Suprapubic skin (tissue), 3 donors: ENCODE data around the gene ECE2.

Source experiments
- POLR2A ChIP-seq, 2 donors: fragments of 450-650 bp; IDR thresholded peaks; one replicate each; pipeline ENCODE4 v1.6.1; 2017; ENCODE audit warnings: antibody characterized with exemption in 2 of 2, mild to moderate bottlenecking in 2 of 2, moderate library complexity in 2 of 2
- TF ChIP-seq, protein P1 (sequence below), 2 donors: fragments of 200-600 bp in 1 of 2; fragments of 450-650 bp in 1 of 2; sonication (generic) in 1 of 2; IDR thresholded peaks; one replicate each; pipeline ENCODE4 v1.5.1; 2016 to 2019; ENCODE audit warnings: antibody characterized with exemption in 2 of 2, mild to moderate bottlenecking in 1 of 2, moderate library complexity in 1 of 2

DNA sequence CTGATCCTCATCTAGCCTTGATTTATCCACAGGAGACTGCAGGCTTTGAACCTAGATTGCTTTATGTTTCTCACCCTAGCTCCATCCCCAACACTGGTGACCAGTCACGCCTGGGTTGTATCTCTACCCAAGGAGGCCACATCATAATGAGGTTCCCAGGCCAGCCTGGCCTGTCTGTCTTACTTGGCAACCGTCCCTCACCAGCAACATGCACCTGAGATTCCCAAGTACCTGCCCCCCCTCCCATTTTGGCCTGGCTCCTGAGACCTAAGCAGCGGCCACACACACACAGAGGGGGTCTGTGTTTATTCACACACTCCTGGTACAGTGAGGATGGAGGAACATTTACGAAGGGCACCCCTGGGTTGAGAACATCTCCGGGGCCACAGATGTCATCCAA, 16.9 kb upstream of the ECE2 start:
- TF ChIP-seq, protein P1, sequence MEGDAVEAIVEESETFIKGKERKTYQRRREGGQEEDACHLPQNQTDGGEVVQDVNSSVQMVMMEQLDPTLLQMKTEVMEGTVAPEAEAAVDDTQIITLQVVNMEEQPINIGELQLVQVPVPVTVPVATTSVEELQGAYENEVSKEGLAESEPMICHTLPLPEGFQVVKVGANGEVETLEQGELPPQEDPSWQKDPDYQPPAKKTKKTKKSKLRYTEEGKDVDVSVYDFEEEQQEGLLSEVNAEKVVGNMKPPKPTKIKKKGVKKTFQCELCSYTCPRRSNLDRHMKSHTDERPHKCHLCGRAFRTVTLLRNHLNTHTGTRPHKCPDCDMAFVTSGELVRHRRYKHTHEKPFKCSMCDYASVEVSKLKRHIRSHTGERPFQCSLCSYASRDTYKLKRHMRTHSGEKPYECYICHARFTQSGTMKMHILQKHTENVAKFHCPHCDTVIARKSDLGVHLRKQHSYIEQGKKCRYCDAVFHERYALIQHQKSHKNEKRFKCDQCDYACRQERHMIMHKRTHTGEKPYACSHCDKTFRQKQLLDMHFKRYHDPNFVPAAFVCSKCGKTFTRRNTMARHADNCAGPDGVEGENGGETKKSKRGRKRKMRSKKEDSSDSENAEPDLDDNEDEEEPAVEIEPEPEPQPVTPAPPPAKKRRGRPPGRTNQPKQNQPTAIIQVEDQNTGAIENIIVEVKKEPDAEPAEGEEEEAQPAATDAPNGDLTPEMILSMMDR (IDR thresholded peaks at IDR 0.05) = no peak
- no peak for TF ChIP-seq POLR2A (IDR thresholded peaks at IDR 0.05)
